GM18951 (cell line): ENCODE measurements around the gene ZFP36L1.

Experiments used
- POLR2A ChIP-seq: IDR thresholded peaks from 4 replicates; pipeline ENCODE4 v1.6.1; 2011; ENCODE audit warnings: mild to moderate bottlenecking; ENCODE audit not compliant: insufficient read length, insufficient read depth; ENCODE audit errors: extremely low read depth
- in situ Hi-C: fragments of 300-500 bp; cut with MboI; formaldehyde crosslinking; loops from one replicate; pipeline ENCODE4 v1.12.0; 2022; ENCODE audit warnings: low sequenced_read_pairs, mixed read lengths, inconsistent platforms; ENCODE audit not compliant: unreplicated experiment

ZFP36L1 gene

GRCh38 chr14:68798621-68799020 lies 5.8 kb upstream of the ZFP36L1 start:
- no peak for TF ChIP-seq POLR2A
- in situ Hi-C loops: loop anchor here (10.0 kb wide), 1 partner anchor 524 kb away; no protein-coding TSS in a partner anchor

DNA sequence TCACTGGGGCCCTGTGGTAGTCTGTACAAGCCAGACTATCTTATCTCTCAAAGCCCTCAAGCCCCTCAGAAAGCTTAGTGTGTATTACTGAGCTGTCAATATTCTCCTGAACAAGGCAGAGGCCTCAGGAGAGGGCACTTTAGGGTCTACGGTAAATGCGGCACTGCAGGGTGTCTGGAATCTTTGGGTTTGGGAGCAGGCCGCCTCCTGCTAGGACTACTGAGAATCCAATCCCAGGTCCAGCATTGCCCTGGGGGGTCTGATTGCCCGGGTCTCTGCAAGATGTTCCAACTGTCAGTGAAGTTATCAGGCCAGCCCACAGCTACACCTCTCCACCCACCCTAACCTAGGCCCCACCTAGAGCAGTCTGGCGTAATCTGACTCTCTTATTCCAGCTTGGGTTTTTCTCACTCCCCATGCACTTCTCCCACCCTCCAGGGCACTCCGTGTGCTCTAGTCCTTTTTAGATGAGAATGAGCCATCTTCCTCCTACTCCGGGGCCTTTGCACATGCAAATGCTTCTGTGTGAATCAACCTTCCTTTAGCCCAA lies 4.3 kb upstream of the ZFP36L1 start:
- in situ Hi-C loops: loop anchor here (10.0 kb wide), 1 partner anchor 522 kb away; no protein-coding TSS in a partner anchor
- no peak for TF ChIP-seq POLR2A

DNA sequence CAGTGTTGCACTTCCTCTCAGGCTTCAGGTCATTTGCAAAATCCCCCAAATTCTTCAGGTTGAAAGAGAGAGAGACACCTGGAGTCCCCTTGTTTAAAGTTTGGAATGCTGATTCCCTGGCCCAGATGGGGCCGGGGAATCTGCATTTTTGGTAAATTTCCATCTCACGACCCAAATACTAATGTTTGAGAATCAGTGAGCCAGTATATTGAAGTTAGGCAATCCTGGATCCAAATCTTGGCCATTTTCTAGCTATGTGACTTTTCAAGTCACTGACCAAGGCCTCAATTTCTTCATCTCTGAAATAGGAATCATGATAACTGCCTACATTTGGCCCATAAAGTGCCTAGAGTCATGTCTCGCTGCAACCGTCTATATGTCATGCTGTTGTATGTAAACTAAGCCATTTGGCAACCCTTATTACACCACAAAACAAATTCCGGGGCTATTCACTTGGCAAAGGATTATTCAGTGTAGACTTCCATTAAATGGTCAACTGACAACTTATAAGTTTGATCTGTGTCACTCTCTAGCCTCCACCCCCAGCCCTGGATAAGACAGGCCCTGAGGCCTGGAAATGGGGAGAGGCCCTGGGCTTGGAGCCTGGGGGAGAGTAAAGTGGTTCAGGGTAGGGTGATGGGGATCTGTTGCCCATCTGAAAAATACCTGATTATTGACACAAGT lies 3.7 kb upstream of the ZFP36L1 start:
- TF ChIP-seq POLR2A: no peak
- in situ Hi-C loops: loop anchor here (10.0 kb wide), 1 partner anchor 522 kb away; no protein-coding TSS in a partner anchor

DNA sequence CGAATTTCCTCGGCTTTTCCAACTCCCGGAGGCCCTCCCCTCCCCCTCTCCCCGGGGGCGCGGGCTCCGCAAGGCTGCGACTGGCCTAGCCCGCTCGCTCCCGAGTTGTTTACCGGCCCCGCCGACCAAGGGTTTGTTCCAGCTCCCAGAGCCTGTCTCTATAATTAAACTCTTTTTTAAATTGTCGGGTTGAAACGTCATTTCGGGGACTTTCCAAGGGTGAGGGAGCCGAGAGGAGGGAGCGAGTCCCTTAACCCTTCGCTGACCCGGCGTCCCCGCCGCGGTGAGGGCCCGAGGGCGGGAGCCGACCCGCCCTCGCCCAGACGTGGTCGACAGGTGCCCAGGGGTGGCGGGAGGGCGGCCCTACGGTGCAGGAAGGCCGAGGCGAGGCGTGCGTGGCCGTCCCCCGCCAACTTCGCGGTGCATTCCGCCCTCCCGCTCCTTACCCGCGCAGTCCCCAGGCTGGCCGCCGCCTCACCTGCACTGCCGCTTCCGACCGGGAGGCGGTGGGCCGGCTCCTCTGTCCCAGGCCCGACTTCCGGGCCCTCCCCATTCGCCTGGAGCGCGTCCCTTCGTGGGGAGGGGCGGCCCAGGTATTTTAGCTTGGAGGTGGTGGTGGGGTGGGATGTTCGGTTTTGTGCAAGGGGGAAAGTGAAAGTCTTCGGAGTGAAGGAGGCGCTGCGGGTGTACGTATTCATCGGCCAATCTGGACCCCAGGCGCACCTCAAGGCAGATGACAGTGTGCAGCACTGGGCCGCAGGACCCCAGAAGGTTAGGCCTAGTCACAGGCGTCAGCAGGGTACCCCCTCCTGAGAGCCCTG lies 2.9 kb upstream of the ZFP36L1 start:
- TF ChIP-seq POLR2A: peak; percentile 71

GRCh38 chr14:68794851-68795596 lies 2.2 kb upstream of the ZFP36L1 start:
- no peak for TF ChIP-seq POLR2A
- in situ Hi-C loops: loop anchor here (10.0 kb wide), 1 partner anchor 520 kb away; no protein-coding TSS in a partner anchor

More for the DNA sequence above, 2.9 kb upstream of the ZFP36L1 start:
- in situ Hi-C loops: loop anchor here (10.0 kb wide), 1 partner anchor 521 kb away; no protein-coding TSS in a partner anchor

- in situ Hi-C loops: loop anchor here (10.0 kb wide), 1 partner anchor 519 kb away; no protein-coding TSS in a partner anchor
Measured at GRCh38 chr14:68794130-68794850, 1.4 kb upstream of the ZFP36L1 start.

GRCh38 chr14:68793734-68794129 lies 865 bp upstream of the ZFP36L1 start:
- no peak for TF ChIP-seq POLR2A
- in situ Hi-C loops: loop anchor here (10.0 kb wide), 1 partner anchor 519 kb away; no protein-coding TSS in a partner anchor

More at GRCh38 chr14:68794130-68794850, 1.4 kb upstream of the ZFP36L1 start:
- TF ChIP-seq POLR2A: peak; percentile 57

GRCh38 chr14:68792678-68792978 lies 239 bp downstream of the ZFP36L1 start:
- in situ Hi-C loops: loop anchor here (10.0 kb wide), 1 partner anchor 518 kb away; no protein-coding TSS in a partner anchor

GRCh38 chr14:68791902-68792677 lies 777 bp downstream of the ZFP36L1 start:
- in situ Hi-C loops: loop anchor here (10.0 kb wide), 1 partner anchor 517 kb away; no protein-coding TSS in a partner anchor

More at GRCh38 chr14:68792678-68792978, 239 bp downstream of the ZFP36L1 start:
- no peak for TF ChIP-seq POLR2A

GRCh38 chr14:68791078-68791901 lies 1.6 kb downstream of the ZFP36L1 start:
- in situ Hi-C loops: loop anchor here (10.0 kb wide), 1 partner anchor 516 kb away; no protein-coding TSS in a partner anchor

More at GRCh38 chr14:68791902-68792677, 777 bp downstream of the ZFP36L1 start:
- peak; percentile 5 for TF ChIP-seq POLR2A

More at GRCh38 chr14:68791078-68791901, 1.6 kb downstream of the ZFP36L1 start:
- peak; percentile 24 for TF ChIP-seq POLR2A
